ENCODE data around the gene CELF1. TPM values are rescaled to one million over a fixed set of nuclear protein-coding genes. Genes with fewer than 3 reads are reported as not detected.
A peak's percentile ranks its signal among the peaks of the same experiment; 100 is the strongest.
"Not testable (repeated sequence)": the region's sequence is repeated elsewhere in the genome, so short reads cannot be mapped to it uniquely, and the experiment has no call there.

The CELF1 gene
- total RNA-seq, 4 donors from 2014 or later, result 87.3 to 144 (median 111) TPM

- peak; percentile 48 to 55 for DNase-seq
- H3K27ac ChIP-seq, result peak overlapping the region; percentile 81 to 94 (median 93)
- H3K27me3 ChIP-seq, result no peaks in the 10 kb centered on the region
- intact Hi-C loops (cut with DNase I), result loop anchor here (10.0 kb wide), 1 partner anchor 77 kb away; no protein-coding TSS in a partner anchor
- no peaks in the 10 kb centered on the region for H3K36me3 ChIP-seq
- 2 to 6% methylated on average over 12 to 22 of the region's 22 CpGs for WGBS, 2 donors
- peaks cover 21 to 29% of the 10 kb centered on the region in 2 donors for H3K4me1 ChIP-seq
- peak overlapping the region; percentile 28 to 91 (median 51) for H3K4me3 ChIP-seq (replicated peaks in 1 of 3)
- TF ChIP-seq, protein P1, sequence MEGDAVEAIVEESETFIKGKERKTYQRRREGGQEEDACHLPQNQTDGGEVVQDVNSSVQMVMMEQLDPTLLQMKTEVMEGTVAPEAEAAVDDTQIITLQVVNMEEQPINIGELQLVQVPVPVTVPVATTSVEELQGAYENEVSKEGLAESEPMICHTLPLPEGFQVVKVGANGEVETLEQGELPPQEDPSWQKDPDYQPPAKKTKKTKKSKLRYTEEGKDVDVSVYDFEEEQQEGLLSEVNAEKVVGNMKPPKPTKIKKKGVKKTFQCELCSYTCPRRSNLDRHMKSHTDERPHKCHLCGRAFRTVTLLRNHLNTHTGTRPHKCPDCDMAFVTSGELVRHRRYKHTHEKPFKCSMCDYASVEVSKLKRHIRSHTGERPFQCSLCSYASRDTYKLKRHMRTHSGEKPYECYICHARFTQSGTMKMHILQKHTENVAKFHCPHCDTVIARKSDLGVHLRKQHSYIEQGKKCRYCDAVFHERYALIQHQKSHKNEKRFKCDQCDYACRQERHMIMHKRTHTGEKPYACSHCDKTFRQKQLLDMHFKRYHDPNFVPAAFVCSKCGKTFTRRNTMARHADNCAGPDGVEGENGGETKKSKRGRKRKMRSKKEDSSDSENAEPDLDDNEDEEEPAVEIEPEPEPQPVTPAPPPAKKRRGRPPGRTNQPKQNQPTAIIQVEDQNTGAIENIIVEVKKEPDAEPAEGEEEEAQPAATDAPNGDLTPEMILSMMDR (IDR thresholded peaks at IDR 0.05), result no peak
- no peak for TF ChIP-seq POLR2A (IDR thresholded peaks at IDR 0.05)
- no peaks in the 10 kb centered on the region for H3K9me3 ChIP-seq
Measured at GRCh38 chr11:47552056-47552565, 821 bp downstream of the CELF1 start.

DNA sequence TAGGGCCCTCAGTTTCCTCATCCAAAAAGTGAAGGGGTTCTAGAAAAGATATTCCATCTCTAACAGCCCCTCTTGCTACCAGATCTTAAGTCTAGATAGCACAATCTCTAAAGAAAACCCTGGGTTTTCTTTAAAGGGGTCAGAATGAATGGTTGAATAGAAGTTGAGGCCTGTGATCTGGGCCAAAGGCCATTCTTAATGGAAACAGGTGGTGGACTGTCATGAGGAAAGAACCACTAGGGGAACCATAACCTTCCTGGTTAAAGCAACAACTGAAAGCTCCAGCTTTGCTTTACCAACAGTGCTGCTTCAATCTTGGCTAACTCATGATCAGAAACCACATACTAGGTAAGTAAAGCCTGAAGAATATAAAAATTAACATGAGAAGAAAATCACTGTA, 1.8 kb downstream of the CELF1 start:
- no peak for DNase-seq
- no peaks in the 10 kb centered on the region for H3K36me3 ChIP-seq
- intact Hi-C loops (cut with DNase I), result loop anchor here (10.0 kb wide), 1 partner anchor 76 kb away; no protein-coding TSS in a partner anchor
- H3K27ac ChIP-seq, result peak overlapping the region in 2 of 3 donors; percentile 93 to 94
- H3K9me3 ChIP-seq, result no peaks in the 10 kb centered on the region
- H3K4me1 ChIP-seq, result peaks cover 21 to 29% of the 10 kb centered on the region in 2 donors
- no peaks in the 10 kb centered on the region for H3K27me3 ChIP-seq
- TF ChIP-seq POLR2A (IDR thresholded peaks at IDR 0.05), result no peak
- TF ChIP-seq, protein P1 (IDR thresholded peaks at IDR 0.05), result peak in 2 of 6 experiments; percentile 12 to 24
- no peak overlapping the region for H3K4me3 ChIP-seq (replicated peaks in 1 of 3)

GRCh38 chr11:47550288-47551047, 2.5 kb downstream of the CELF1 start:
- no peak overlapping the region for H3K4me3 ChIP-seq (replicated peaks in 1 of 3)
- TF ChIP-seq, protein P1 (IDR thresholded peaks at IDR 0.05), result no peak
- TF ChIP-seq POLR2A (IDR thresholded peaks at IDR 0.05), result no peak
- H3K4me1 ChIP-seq, result peaks cover 21 to 29% of the 10 kb centered on the region in 2 donors
- 85 to 88% methylated on average over 8 to 10 of the region's 10 CpGs for WGBS, 2 donors
- H3K36me3 ChIP-seq, result no peaks in the 10 kb centered on the region
- H3K27me3 ChIP-seq, result no peaks in the 10 kb centered on the region
- no peak for DNase-seq
- intact Hi-C loops (cut with DNase I), result loop anchor here (10.0 kb wide), 1 partner anchor 76 kb away; no protein-coding TSS in a partner anchor
- H3K9me3 ChIP-seq, result no peaks in the 10 kb centered on the region
- no peak overlapping the region for H3K27ac ChIP-seq

- H3K9me3 ChIP-seq; intact Hi-C loops (cut with DNase I); H3K27me3 ChIP-seq; DNase-seq; H3K27ac ChIP-seq; H3K4me3 ChIP-seq (replicated peaks in 1 of 3); H3K36me3 ChIP-seq: not testable (repeated sequence)
- WGBS, 2 donors, result 83 to 92% methylated on average over 7 of the region's 7 CpGs
- H3K4me1 ChIP-seq, result peaks cover 18 to 23% of the 10 kb centered on the region in 2 donors
Measured at GRCh38 chr11:47546274-47546673, 6.7 kb downstream of the CELF1 start.

- Histone ChIP-seq H3K9me3 (no peaks in the 10 kb centered on the region), H3K4me3 (replicated peaks in 1 of 3) (no peak overlapping the region), H3K4me1 (peaks cover 17% of the 10 kb centered on the region in 2 donors), H3K27me3 (no peaks in the 10 kb centered on the region), H3K27ac (no peak overlapping the region), H3K36me3 (no peaks in the 10 kb centered on the region)
- intact Hi-C loops (cut with DNase I), result no loop called here
- DNase-seq, result no peak
- TF ChIP-seq, protein P1 (IDR thresholded peaks at IDR 0.05), result no peak
- no peak for TF ChIP-seq POLR2A (IDR thresholded peaks at IDR 0.05)
- 95 to 97% methylated on average over 6 of the region's 6 CpGs for WGBS, 2 donors
Measured at GRCh38 chr11:47545298-47545697, 7.6 kb downstream of the CELF1 start.

All from thyroid gland (tissue), 4 donors.